ENCODE data around the gene TMEM184C.

- no peak for TF ChIP-seq CTCF (IDR thresholded peaks at IDR 0.05; ENCODE audit: insufficient read depth, low read length)
- no peak for TF ChIP-seq POLR2AphosphoS5 (IDR thresholded peaks at IDR 0.05; ENCODE audit: low read depth)
- no peak for TF ChIP-seq GABPA (IDR thresholded peaks at IDR 0.05; ENCODE audit: low read depth)
- no peak for TF ChIP-seq REST (IDR thresholded peaks at IDR 0.05; ENCODE audit: insufficient replicate concordance, low read depth)
- no peak for TF ChIP-seq SPI1 (IDR thresholded peaks at IDR 0.05; ENCODE audit: borderline replicate concordance, low read depth)
Observed at GRCh38 chr4:147596981-147597380, 20.2 kb upstream of the TMEM184C start.
